Measurements from ENCODE around the gene SLC39A1. TPM values are rescaled to one million over a fixed set of nuclear protein-coding genes. Genes with fewer than 3 reads are reported as not detected.

The SLC39A1 gene
- total and polyA plus RNA-seq, 9 of the 15 experiments (the other 6 are each of a cell fraction or from before 2014, with no cell fraction given) = 9.9 to 81.1 (median 62.7) TPM

DNA sequence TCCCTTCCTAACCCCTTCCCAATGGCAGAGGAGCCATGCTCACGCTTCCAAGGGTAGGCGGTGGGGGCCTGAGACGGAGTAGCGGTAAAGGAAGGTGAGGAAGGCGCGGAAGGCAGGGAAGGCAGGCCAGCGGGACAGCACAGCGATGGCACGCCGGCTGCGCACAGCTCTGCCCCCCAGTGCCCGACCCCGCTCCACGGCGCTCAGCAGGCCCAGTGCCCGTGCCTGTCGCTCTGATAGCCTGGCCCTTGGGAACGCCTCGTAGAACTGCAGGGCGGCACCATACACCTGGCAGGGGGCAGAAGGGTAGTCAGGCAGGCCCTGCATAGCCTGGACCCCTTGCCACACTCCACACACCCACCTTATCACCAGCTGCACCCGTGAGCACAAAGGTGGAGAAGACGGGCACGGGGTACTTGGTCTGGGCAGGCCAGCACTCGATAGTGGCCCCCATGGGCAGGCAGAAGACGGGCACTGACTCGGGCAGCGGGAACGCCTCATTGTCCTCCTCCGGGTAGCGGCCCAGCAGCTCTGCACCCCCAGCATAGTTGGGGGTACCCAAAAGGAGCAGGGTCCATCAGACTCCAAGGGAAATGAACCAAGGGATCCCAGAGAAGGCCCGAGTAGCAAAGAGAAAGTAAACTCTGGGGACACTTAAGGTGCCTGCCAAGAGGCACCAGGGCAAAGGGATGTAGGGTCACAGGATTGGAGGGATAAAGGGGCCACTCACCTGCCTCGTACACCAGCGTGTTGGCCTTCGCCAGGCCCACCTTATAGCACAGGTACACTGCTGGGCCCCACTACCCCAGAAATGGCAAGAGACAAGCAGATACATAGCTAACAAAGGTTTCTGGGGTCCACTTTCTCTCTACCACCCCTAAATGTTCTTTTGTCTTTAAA, 21.3 kb downstream of the SLC39A1 start (continued):
- TF ChIP-seq ETV1 (tag; conservative IDR thresholded peaks at IDR 0.05; ENCODE audit: low read depth) (no peak), ETS2 (tag; IDR thresholded peaks at IDR 0.05; ENCODE audit: borderline replicate concordance, poor library complexity, severe bottlenecking) (no peak), RBM22 (IDR thresholded peaks at IDR 0.05; ENCODE audit: low read depth, low read length, poor library complexity, severe bottlenecking) (peak; percentile 22), NFATC3 (IDR thresholded peaks at IDR 0.05) (no peak), ZNF253 (CRISPR knock-in tag; conservative IDR thresholded peaks at IDR 0.05) (no peak), ZC3H11A (IDR thresholded peaks at IDR 0.05; ENCODE audit: low read depth, low read length) (no peak), IRF2 (CRISPR knock-in tag; IDR thresholded peaks at IDR 0.05) (0 out of 2 replicates have a peak, but pooled peaks have one; percentile 34), NFYB (IDR thresholded peaks at IDR 0.05; ENCODE audit: extremely low read depth, insufficient read length) (no peak), ZNF197 (CRISPR knock-in tag; IDR thresholded peaks at IDR 0.05; ENCODE audit: low read depth) (no peak)
- TF ChIP-seq, protein P1, sequence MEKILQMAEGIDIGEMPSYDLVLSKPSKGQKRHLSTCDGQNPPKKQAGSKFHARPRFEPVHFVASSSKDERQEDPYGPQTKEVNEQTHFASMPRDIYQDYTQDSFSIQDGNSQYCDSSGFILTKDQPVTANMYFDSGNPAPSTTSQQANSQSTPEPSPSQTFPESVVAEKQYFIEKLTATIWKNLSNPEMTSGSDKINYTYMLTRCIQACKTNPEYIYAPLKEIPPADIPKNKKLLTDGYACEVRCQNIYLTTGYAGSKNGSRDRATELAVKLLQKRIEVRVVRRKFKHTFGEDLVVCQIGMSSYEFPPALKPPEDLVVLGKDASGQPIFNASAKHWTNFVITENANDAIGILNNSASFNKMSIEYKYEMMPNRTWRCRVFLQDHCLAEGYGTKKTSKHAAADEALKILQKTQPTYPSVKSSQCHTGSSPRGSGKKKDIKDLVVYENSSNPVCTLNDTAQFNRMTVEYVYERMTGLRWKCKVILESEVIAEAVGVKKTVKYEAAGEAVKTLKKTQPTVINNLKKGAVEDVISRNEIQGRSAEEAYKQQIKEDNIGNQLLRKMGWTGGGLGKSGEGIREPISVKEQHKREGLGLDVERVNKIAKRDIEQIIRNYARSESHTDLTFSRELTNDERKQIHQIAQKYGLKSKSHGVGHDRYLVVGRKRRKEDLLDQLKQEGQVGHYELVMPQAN (IDR thresholded peaks at IDR 0.05; ENCODE audit: borderline replicate concordance) = no peak
- TF ChIP-seq, protein P2, sequence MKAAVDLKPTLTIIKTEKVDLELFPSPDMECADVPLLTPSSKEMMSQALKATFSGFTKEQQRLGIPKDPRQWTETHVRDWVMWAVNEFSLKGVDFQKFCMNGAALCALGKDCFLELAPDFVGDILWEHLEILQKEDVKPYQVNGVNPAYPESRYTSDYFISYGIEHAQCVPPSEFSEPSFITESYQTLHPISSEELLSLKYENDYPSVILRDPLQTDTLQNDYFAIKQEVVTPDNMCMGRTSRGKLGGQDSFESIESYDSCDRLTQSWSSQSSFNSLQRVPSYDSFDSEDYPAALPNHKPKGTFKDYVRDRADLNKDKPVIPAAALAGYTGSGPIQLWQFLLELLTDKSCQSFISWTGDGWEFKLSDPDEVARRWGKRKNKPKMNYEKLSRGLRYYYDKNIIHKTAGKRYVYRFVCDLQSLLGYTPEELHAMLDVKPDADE (conservative IDR thresholded peaks at IDR 0.05; ENCODE audit: control insufficient read depth, low read depth, low read length) = no peak
